GM12875 (cell line): ENCODE data around the gene DSC3.
"Not testable (repeated sequence)": the region's sequence is repeated elsewhere in the genome, so short reads cannot be mapped to it uniquely, and the experiment has no call there.

Source experiments
- H3K4me3 ChIP-seq: one replicate; pipeline ENCODE4 v1.5.1; 2011; ENCODE audit warnings: low read depth, low read length, control low read depth
- CTCF ChIP-seq: IDR thresholded peaks from 2 replicates; pipeline ENCODE4 v1.5.1; 2011; ENCODE audit warnings: low read depth, mild to moderate bottlenecking, control low read depth, inconsistent platforms, low read length, moderate library complexity, borderline replicate concordance; ENCODE audit not compliant: insufficient read depth

Gene DSC3

GRCh38 chr18:30992231-30992630 lies 50.3 kb downstream of the DSC3 start:
- H3K4me3 ChIP-seq, result no peak overlapping the region
- no peak for TF ChIP-seq CTCF

- no peak for TF ChIP-seq CTCF
- no peak overlapping the region for H3K4me3 ChIP-seq
Measured at GRCh38 chr18:30991397-30991796, 51.1 kb downstream of the DSC3 start.

GRCh38 chr18:30989141-30989540 lies 53.4 kb downstream of the DSC3 start:
- TF ChIP-seq CTCF, result no peak
- H3K4me3 ChIP-seq, result no peak overlapping the region

GRCh38 chr18:30988440-30988839 lies 54.1 kb downstream of the DSC3 start:
- H3K4me3 ChIP-seq, result no peak overlapping the region
- TF ChIP-seq CTCF, result no peak

- TF ChIP-seq CTCF, result no peak
Measured at GRCh38 chr18:30987467-30988241, 54.9 kb downstream of the DSC3 start.

GRCh38 chr18:30985753-30986152 lies 56.8 kb downstream of the DSC3 start:
- no peak for TF ChIP-seq CTCF
- H3K4me3 ChIP-seq, result no peak overlapping the region

More at GRCh38 chr18:30987467-30988241, 54.9 kb downstream of the DSC3 start:
- H3K4me3 ChIP-seq, result no peak overlapping the region

GRCh38 chr18:30982285-30982992 lies 60.1 kb downstream of the DSC3 start:
- TF ChIP-seq CTCF, result no peak
- no peak overlapping the region for H3K4me3 ChIP-seq

- not testable (repeated sequence) for H3K4me3 ChIP-seq
Measured at GRCh38 chr18:30978091-30978490, 64.5 kb downstream of the DSC3 start.
